Endothelial cell of umbilical vein (primary cell): ENCODE measurements around the gene ZNF33B. TPM values are rescaled to one million over a fixed set of nuclear protein-coding genes. Genes with fewer than 3 reads are reported as not detected.

Source experiments
- BruUV-seq: library from RNA; stranded (reverse); fragments of 400-500 nt; replicated peaks from 2 replicates; lab custom pipeline; 2021; lab: Mats Ljungman, UMichigan
- CTCF ChIA-PET: fragments of 300-600, 350-600 bp; sonication (Branson Sonifier 250); formaldehyde crosslinking; loops from one replicate; lab custom pipeline; 2021; ENCODE audit warnings: antibody characterized with exemption, inconsistent platforms; lab: Charles Lee
- POLR2A ChIA-PET: fragments of 300-600, 350-600 bp; sonication (Branson Sonifier 250); formaldehyde crosslinking; loops from one replicate; lab custom pipeline; 2021; ENCODE audit warnings: antibody characterized with exemption, inconsistent platforms; lab: Charles Lee
- DNase-seq: peaks from one replicate; pipeline ENCODE4 v3.0.0-alpha.2; 2011; ENCODE audit warnings: low read depth, low spot score
- FAIRE-seq: peaks from 2 replicates; lab custom pipeline; 2011; peaks lifted over from hg19 to GRCh38; lab: Jason Lieb, UNC
- H2AFZ ChIP-seq: 2 replicates; pipeline ENCODE4 v1.6.0; 2012; ENCODE audit warnings: low read depth, low read length, control low read depth, inconsistent platforms
- H3K27ac ChIP-seq: 2 replicates; pipeline ENCODE4 v1.5.1; 2011; ENCODE audit warnings: low read depth, mild to moderate bottlenecking, control low read depth, low read length, moderate library complexity; ENCODE audit not compliant: insufficient read depth
- H3K27me3 ChIP-seq, 2 experiments: 2 replicates each; pipeline versions ENCODE4 v1.6.0 to v1.6.1; 2011; ENCODE audit warnings: low read length in 2 of 2, mixed read lengths in 1 of 2; ENCODE audit not compliant: control insufficient read depth in 2 of 2, insufficient read depth in 2 of 2
- H3K36me3 ChIP-seq, 2 experiments: 2 replicates in 1 of 2; 3 replicates in 1 of 2; pipeline ENCODE4 v1.5.1; 2011; ENCODE audit warnings: low read length in 2 of 2, mild to moderate bottlenecking in 1 of 2, moderate library complexity in 1 of 2; ENCODE audit not compliant: control insufficient read depth in 2 of 2, insufficient read depth in 2 of 2; ENCODE audit errors: extremely low read depth in 1 of 2
- H3K4me1 ChIP-seq: 3 replicates; pipeline ENCODE4 v1.5.1; 2011; ENCODE audit warnings: mild to moderate bottlenecking, low read length; ENCODE audit not compliant: control insufficient read depth, insufficient read depth; ENCODE audit errors: extremely low read depth
- H3K4me2 ChIP-seq: 2 replicates; pipeline ENCODE4 v1.6.1; 2011; ENCODE audit warnings: low read length, control low read depth, mixed read lengths; ENCODE audit not compliant: insufficient read depth
- H3K4me3 ChIP-seq, 3 experiments: fragments of 200-600 bp in 1 of 3; sonication (generic), shearing (Covaris generic) in 1 of 3; replicated peaks in 1 of 3; 2 replicates each; pipeline ENCODE4 v1.5.1; 2011 to 2016; ENCODE audit warnings: control low read depth in 3 of 3, low read length in 3 of 3, mild to moderate bottlenecking in 2 of 3, inconsistent platforms in 1 of 3, low read depth in 1 of 3, moderate library complexity in 1 of 3; ENCODE audit not compliant: insufficient read depth in 1 of 3
- H3K79me2 ChIP-seq: 2 replicates; pipeline ENCODE4 v1.6.0; 2012; ENCODE audit warnings: low read length, inconsistent platforms; ENCODE audit not compliant: control insufficient read depth, insufficient read depth
- H3K9ac ChIP-seq: replicated peaks from 2 replicates; pipeline ENCODE3; 2011; ENCODE audit warnings: low read length, control low read depth; ENCODE audit not compliant: insufficient read depth; ENCODE audit errors: extremely low read depth
- H3K9me1 ChIP-seq: replicated peaks from 3 replicates; pipeline ENCODE4 v1.6.0; 2011; ENCODE audit warnings: mild to moderate bottlenecking, low read length; ENCODE audit not compliant: control insufficient read depth, insufficient read depth; ENCODE audit errors: extremely low read depth
- H3K9me3 ChIP-seq: replicated peaks from 2 replicates; pipeline ENCODE4 v1.5.1; 2012; ENCODE audit warnings: low read length, inconsistent platforms; ENCODE audit not compliant: control insufficient read depth, insufficient read depth
- H4K20me1 ChIP-seq: replicated peaks from 2 replicates; pipeline ENCODE3; 2011; ENCODE audit warnings: mild to moderate bottlenecking, low read length; ENCODE audit not compliant: control insufficient read depth, insufficient read depth; ENCODE audit errors: extremely low read depth
- EZH2 ChIP-seq: IDR thresholded peaks from 2 replicates; pipeline ENCODE4 v1.6.1; 2012; ENCODE audit warnings: borderline replicate concordance, low read depth, mild to moderate bottlenecking, moderate library complexity, low read length, inconsistent platforms; ENCODE audit not compliant: severe bottlenecking
- GATA2 ChIP-seq: IDR thresholded peaks from 2 replicates; pipeline ENCODE4 v1.7.0; 2011; ENCODE audit warnings: low read depth, mild to moderate bottlenecking, moderate library complexity, mixed read lengths, low read length; ENCODE audit not compliant: insufficient read length, insufficient read depth
- JUN ChIP-seq: IDR thresholded peaks from 2 replicates; pipeline ENCODE4 v1.6.1; 2011; ENCODE audit warnings: borderline replicate concordance, low read depth; ENCODE audit not compliant: insufficient read length, insufficient read depth
- MYC ChIP-seq: IDR thresholded peaks from one replicate; pipeline ENCODE4 v1.6.1; 2011; ENCODE audit warnings: mild to moderate bottlenecking, low read depth, low read length
- POLR2A ChIP-seq: IDR thresholded peaks from 2 replicates; pipeline ENCODE4 v1.6.1; 2012; ENCODE audit warnings: low read depth, mild to moderate bottlenecking, control low read depth, low read length
- POLR2AphosphoS5 ChIP-seq: IDR thresholded peaks from 2 replicates; pipeline ENCODE4 v1.6.1; 2012; ENCODE audit warnings: low read depth, mild to moderate bottlenecking, control low read depth, low read length, moderate library complexity; ENCODE audit not compliant: insufficient read depth
- dilution Hi-C: fragments of 300-500 bp; cut with MboI; formaldehyde crosslinking; loops from one replicate; pipeline ENCODE4 v1.15.0; 2019; ENCODE audit warnings: low sequenced_read_pairs; ENCODE audit not compliant: extremely low pct_ligation_motif_present
- intact Hi-C: fragments of 100-400 bp; cut with micrococcal nuclease; formaldehyde crosslinking; loops from one replicate; pipeline ENCODE4 v1.10.0; 2022
- polyA plus RNA-seq, 4 experiments: library from polyadenylated mRNA; depleted of rRNA in 3 of 4; stranded (reverse) in 3 of 4; unstranded in 1 of 4; fragments of >200 nt; gene quantifications; 2 replicates each; pipeline versions ENCODE4 v1.2.1 to v1.2.3, GENCODE V29; 2011 to 2012; ENCODE audit warnings: missing spikeins in 1 of 4
- total RNA-seq: library from RNA; stranded (reverse); gene quantifications from 2 replicates; pipeline ENCODE4 v1.2.3, GENCODE V29; 2021
- TF ChIP-seq, protein P1 (sequence below), 2 donors: IDR thresholded peaks; 1 replicate in 1 of 2; 2 replicates in 1 of 2; pipeline ENCODE4 v1.5.1; 2011; ENCODE audit warnings: low read length in 2 of 2, mild to moderate bottlenecking in 2 of 2, moderate library complexity in 2 of 2, control low read depth in 1 of 2, inconsistent platforms in 1 of 2, low read depth in 1 of 2; ENCODE audit not compliant: insufficient read depth in 1 of 2; ENCODE audit errors: extremely low read depth in 1 of 2
- TF ChIP-seq, protein P2 (sequence below): IDR thresholded peaks from 2 replicates; pipeline ENCODE4 v1.6.1; 2011; ENCODE audit not compliant: insufficient read depth, insufficient read length

The ZNF33B gene
- total and polyA plus RNA-seq, 2 donors (not counting 3 experiments of a cell fraction or from before 2014, with no cell fraction given), result 14.0 to 15.3 TPM

DNA sequence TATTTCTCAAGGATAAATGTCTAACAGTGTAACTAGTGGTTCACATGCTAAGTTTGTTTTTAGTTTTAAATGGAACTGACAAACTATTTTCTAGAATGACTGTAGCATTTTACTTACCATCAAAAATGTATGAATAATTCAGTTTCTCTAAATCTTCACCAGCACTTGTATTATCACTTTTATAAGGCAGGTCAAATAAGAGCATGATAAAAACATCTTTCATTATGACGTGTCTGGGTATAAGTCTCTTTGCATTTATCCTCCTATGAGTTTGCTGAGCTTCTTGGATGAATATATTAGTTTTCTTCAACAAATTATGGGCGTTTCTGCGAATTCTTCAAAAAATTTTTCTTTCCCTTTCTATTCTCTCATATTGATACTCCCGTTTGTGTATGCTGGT, 19.9 kb downstream of the ZNF33B start:
- intact Hi-C loops (no loop called here), dilution Hi-C loops (no loop called here)
- Histone ChIP-seq H3K9ac (no peak overlapping the region), H3K9me3 (no peaks in the 10 kb centered on the region), H3K79me2 (no peaks in the 10 kb centered on the region), H3K4me2 (no peak overlapping the region), H3K27me3 (no peaks in the 10 kb centered on the region), H4K20me1 (no peaks in the 10 kb centered on the region), H3K9me1 (no peaks in the 10 kb centered on the region), H3K36me3 (no peaks in the 10 kb centered on the region), H3K27ac (no peak overlapping the region), H3K4me3 (no peak overlapping the region), H2AFZ (no peak overlapping the region), H3K4me1 (no peaks in the 10 kb centered on the region)
- POLR2A ChIA-PET, result no interaction called here
- DNase-seq, result no peak
- CTCF ChIA-PET, result no interaction called here
- TF ChIP-seq POLR2A (no peak), POLR2AphosphoS5 (no peak), GATA2 (no peak), MYC (no peak), JUN (no peak), EZH2 (no peak)
- TF ChIP-seq, protein P1, sequence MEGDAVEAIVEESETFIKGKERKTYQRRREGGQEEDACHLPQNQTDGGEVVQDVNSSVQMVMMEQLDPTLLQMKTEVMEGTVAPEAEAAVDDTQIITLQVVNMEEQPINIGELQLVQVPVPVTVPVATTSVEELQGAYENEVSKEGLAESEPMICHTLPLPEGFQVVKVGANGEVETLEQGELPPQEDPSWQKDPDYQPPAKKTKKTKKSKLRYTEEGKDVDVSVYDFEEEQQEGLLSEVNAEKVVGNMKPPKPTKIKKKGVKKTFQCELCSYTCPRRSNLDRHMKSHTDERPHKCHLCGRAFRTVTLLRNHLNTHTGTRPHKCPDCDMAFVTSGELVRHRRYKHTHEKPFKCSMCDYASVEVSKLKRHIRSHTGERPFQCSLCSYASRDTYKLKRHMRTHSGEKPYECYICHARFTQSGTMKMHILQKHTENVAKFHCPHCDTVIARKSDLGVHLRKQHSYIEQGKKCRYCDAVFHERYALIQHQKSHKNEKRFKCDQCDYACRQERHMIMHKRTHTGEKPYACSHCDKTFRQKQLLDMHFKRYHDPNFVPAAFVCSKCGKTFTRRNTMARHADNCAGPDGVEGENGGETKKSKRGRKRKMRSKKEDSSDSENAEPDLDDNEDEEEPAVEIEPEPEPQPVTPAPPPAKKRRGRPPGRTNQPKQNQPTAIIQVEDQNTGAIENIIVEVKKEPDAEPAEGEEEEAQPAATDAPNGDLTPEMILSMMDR (IDR thresholded peaks at IDR 0.05; ENCODE audit: extremely low read depth in 1 of 2, insufficient read depth in 1 of 2, low read depth in 1 of 2, low read length in 2 of 2), result no peak
- TF ChIP-seq, protein P2, sequence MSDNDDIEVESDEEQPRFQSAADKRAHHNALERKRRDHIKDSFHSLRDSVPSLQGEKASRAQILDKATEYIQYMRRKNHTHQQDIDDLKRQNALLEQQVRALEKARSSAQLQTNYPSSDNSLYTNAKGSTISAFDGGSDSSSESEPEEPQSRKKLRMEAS, result no peak
- FAIRE-seq, result no peak
- BruUV-seq, result no TSS peak
